ENCODE data around the gene KLF6.
A peak's percentile ranks its signal among the peaks of the same experiment; 100 is the strongest.

Gene KLF6

DNA sequence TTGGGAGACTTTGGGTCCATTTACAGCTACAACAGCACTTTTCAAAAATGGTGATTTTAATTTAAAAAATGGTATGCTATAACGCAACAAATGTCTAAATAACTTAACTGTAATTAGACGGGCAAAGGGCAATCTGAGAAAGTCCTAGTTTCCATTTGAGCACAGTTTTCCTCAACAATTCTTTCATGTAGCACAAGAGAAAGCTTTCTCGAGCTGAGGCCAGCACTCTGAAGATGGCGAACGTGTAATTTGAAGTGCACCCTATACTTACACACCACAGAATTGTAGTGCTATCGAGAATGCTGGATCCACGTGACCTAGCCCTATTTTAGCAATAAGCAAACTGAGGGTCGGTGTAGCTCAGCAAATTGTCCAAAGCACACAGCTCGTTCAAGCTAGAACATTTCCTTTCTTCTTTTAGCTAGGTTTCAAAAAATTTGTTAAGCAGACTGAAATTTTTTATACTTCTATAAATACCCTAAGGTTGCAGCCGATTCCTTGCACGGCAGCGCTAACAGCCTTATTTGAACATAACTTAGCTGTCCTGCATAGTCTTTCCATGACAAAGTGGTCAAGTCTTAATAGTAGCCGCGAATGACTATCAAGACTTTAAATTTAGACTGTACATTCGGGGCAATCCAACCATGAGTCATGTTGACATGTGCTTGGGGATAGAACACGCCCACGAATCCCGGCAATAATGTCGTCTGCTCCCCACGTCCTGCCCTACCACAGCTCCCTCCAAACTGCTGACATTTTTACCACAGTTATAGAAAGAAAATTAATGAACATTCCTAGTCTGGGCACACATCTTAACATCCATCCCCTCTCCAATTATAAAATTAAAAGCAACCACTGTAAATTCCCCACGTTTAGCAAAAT is 10.0 kb downstream of the KLF6 start:
- peak; percentile 89 for DNase-seq (ENCODE audit: low read depth)
- TF ChIP-seq, protein P1, sequence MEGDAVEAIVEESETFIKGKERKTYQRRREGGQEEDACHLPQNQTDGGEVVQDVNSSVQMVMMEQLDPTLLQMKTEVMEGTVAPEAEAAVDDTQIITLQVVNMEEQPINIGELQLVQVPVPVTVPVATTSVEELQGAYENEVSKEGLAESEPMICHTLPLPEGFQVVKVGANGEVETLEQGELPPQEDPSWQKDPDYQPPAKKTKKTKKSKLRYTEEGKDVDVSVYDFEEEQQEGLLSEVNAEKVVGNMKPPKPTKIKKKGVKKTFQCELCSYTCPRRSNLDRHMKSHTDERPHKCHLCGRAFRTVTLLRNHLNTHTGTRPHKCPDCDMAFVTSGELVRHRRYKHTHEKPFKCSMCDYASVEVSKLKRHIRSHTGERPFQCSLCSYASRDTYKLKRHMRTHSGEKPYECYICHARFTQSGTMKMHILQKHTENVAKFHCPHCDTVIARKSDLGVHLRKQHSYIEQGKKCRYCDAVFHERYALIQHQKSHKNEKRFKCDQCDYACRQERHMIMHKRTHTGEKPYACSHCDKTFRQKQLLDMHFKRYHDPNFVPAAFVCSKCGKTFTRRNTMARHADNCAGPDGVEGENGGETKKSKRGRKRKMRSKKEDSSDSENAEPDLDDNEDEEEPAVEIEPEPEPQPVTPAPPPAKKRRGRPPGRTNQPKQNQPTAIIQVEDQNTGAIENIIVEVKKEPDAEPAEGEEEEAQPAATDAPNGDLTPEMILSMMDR (IDR thresholded peaks at IDR 0.05; ENCODE audit: low read length, missing control alignments), result no peak
- no peak overlapping the region for H3K4me3 ChIP-seq (replicated peaks; ENCODE audit: low read depth, low read length)

DNA sequence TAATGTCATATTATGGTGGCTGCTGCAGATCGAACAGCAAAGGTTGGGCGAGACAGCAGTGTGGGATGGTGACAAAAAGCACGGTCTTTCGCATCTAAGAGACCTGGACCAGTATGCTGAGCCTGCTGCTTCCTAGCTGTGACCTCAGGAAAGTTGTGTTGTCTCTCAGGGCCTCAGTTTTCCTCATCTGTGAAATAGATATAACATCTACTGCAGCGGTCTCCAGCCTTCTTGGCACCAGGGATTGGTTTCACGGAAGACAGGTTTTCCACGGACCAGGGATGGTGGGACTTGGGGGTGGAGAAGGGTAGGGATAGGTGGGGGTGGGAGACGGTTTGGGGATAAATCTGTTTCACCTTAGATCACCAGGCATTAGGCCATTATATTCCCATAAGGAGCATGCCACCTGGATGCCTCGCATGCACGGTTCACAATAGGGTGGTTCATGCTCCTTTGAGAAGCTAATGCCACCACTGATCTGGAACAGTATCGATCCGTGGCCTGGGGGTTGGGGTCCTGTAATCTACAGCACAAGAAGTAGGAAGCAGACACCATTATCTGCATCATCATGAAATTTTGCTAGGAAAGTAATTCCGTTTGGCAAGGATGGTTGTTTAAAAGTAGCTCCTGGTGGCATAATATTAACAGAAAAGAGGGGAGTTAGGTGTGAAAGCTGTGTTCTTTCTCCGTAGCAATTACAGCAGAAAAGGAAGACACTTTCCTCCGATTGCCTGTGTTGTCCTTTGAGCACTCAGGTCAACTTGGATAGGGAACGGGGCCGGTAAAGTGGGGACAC is 10.8 kb downstream of the KLF6 start:
- TF ChIP-seq, protein P1 (IDR thresholded peaks at IDR 0.05; ENCODE audit: low read length, missing control alignments), result no peak
- DNase-seq (ENCODE audit: low read depth), result peak; percentile 73
- H3K4me3 ChIP-seq (replicated peaks; ENCODE audit: low read depth, low read length), result no peak overlapping the region

DNA sequence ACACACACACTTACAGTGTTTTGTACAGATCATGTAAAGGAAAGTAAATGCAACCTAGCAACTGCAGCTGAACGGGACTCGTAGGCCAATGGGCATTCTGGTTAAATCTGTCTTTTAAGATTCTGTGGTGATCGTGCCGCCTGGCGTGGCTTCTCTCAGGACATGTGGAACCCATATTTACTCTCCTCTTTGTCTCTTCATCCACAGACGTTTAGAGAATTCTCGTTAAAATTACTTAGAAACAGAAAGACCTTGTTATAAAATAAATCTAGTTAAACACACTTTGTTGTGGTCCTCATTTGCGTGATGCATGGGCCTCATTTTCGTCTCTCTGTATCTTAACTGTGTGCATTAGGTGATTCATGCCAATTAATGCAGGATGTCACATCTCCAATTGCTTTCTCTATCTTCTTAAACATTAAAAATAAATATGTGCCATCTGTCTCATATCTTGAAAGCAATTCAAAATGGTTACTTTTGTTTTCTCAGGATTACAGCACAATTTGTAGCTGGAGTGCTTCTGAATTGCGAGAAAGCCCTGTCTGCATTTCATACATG is 11.5 kb downstream of the KLF6 start:
- DNase-seq (ENCODE audit: low read depth), result peak; percentile 59
- TF ChIP-seq, protein P1 (IDR thresholded peaks at IDR 0.05; ENCODE audit: low read length, missing control alignments), result no peak
- H3K4me3 ChIP-seq (replicated peaks; ENCODE audit: low read depth, low read length), result no peak overlapping the region

DNA sequence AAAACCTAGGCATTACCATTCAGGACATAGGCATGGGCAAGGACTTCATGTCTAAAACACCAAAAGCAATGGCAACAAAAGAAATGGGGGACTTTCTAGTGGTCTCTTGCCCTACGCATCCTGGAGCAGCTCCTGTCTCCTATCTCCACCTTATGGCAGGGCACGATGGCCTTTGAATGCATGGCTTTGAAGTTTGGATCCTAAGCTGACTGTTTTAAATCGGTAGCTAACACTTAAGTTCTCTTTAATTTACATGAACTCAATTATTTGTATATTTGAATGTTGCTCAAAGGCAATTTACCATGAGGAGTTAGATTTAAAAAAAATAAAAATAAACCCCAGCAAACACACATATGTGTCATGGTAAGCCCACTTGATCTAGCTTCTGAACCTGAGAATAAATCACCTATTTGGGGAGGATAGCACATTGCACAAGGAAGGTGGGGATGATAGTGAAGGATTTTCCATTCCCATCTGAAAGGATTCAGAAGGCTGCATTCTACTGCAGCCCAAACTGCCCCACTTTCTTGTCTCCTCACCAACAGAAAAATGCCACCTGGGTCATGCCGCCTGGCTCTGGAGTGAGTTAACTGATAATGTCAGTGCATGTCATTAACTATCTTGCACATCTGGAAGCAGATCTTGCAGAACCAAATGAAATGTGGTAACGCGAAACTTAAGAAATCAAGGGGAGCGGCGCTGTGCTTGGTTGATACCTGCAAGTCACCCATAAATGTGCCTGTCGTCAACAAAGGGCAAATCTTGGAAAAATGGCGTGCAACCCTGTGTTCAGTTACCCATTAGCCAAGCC is 12.4 kb downstream of the KLF6 start:
- TF ChIP-seq, protein P1 (IDR thresholded peaks at IDR 0.05; ENCODE audit: low read length, missing control alignments), result no peak
- peak; percentile 46 for DNase-seq (ENCODE audit: low read depth)
- H3K4me3 ChIP-seq (replicated peaks; ENCODE audit: low read depth, low read length), result no peak overlapping the region

DNA sequence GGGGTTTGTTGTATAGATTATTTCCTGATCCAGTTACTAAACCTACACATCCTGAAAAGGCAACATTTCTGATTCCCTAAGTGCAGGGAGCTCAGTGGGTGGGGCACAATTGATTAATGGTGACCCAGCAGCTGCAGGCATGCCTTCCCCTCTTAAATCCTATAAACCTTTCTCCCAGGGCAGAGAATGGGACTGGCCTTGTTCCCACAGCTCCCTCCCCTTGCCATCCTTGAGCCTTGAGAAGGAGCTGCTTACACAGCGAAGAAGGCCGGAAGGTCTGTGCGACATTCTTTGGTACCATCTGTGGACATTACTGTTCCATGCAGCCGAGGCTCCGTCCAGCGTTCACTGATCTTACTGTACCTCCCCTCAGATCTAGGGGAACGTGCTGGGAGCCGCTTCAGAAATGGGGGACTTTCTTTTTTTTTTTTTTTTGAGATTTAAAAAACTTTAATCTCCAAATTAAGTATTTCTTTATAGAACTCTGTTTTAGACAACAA is 14.3 kb downstream of the KLF6 start:
- DNase-seq (ENCODE audit: low read depth), result no peak
- TF ChIP-seq, protein P1 (IDR thresholded peaks at IDR 0.05; ENCODE audit: low read length, missing control alignments), result no peak
- H3K4me3 ChIP-seq (replicated peaks; ENCODE audit: low read depth, low read length), result no peak overlapping the region

DNA sequence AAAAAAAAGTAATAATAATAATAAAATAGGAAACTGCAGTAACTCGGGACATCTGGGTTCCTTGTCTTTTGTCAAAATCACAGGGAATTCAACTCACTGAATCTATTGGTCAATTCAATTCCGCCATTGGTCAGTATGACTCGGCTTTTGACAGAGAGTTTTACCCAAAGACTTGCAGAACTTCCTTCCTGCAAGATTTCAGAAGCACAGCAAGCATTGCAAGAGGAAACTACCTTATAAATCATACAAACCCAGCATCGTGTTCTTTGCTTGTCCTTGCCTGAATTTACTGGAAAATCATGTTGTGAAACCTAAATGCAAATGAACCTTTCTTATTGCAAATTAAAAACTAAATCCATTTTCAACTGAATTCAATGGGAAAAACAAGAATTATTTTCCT is 15.5 kb downstream of the KLF6 start:
- H3K4me3 ChIP-seq (replicated peaks; ENCODE audit: low read depth, low read length), result no peak overlapping the region
- peak; percentile 35 for DNase-seq (ENCODE audit: low read depth)
- TF ChIP-seq, protein P1 (IDR thresholded peaks at IDR 0.05; ENCODE audit: low read length, missing control alignments), result no peak
